NCI-H187 (cell line): ENCODE measurements around the gene TMEM30B.
"Not testable (repeated sequence)": the region's sequence is repeated elsewhere in the genome, so short reads cannot be mapped to it uniquely, and the experiment has no call there.

Experiments
- DNase-seq, 2 experiments: peaks; one replicate each; lab custom pipeline; 2025; lab: John Stamatoyannopoulos, UW

TMEM30B gene

DNA sequence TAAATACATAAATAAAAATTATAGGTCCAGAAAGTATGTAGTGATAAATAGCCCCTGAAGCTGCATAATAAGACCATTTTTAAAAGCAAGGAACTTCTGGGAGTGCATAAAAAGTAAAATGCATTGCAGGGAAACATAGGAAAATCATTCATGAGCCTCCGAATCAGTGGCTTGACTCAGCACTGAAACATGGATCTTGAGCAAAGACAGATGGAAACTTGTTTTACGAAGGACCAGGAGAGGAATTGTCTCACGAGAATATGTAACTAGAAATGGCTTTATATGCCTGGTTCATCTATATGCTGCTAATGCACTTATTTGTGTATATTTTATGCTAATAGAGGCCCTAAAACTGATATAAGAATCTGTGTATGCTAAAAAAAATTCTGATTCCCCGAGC, 14.7 kb downstream of the TMEM30B start:
- no peak for DNase-seq

DNA sequence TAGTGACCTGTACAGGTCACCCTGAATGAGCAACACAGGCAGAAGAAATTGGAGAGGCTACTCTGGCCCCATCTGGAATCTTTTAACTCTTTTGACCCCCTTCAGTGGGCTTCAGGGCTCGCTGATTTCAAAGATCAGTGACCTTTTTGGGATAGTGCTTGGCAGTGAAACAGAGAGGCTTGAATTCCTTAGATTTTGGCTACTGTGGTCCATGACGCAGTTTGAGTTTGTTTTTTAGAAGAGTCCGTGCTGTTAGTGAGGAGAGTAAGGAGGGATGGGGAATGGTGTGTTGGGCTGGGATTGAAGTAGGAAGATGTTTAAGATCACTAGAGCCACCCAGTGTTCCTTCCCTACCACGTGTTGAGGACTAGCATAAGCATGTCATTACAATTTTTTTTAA, 16.5 kb downstream of the TMEM30B start:
- no peak for DNase-seq

DNA sequence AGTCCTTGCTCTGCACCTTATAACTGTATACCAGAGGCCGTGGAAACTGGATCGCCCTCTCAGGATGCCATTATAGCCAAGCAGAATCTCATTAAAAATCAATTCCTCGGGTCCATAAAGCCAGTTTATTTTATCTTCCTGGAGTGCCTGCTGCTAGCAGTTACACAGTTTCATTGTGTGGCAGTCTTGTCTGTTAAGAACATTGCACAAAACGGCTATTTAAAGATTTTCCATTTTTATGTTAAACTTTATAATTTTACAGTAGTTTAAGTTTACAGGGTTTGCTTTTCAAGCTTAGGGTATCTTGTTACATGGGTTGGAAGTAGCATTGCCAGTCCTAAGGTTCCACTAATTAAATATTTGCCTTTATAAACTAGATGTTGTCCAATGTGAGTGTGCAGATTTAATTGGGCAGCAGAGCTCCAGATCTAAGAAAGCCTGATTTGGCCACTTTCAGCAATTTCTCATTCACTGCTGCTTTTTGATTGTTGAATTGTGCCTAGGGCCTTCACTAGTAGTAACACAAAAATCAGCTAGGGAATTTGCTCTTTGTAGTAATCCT, 17.0 kb downstream of the TMEM30B start:
- no peak for DNase-seq

DNA sequence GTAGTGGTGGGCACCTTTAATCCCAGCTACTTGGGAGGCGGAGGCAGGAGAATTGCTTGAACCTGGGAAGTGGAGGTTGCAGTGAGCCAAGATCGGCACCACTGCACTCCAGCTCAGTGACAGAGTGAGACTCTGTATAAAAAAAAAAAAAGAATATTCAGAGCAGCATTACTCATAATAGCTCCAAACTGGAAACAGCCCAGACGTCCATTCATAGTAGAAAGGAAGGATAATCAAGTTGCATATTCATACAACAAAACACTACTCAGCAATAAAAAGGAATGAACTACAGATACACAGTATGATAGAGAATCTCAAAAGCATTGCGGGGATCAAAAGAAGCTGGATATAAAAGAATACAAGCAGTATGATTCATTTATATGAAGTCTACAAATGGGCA, 19.1 kb downstream of the TMEM30B start:
- no peak for DNase-seq

DNA sequence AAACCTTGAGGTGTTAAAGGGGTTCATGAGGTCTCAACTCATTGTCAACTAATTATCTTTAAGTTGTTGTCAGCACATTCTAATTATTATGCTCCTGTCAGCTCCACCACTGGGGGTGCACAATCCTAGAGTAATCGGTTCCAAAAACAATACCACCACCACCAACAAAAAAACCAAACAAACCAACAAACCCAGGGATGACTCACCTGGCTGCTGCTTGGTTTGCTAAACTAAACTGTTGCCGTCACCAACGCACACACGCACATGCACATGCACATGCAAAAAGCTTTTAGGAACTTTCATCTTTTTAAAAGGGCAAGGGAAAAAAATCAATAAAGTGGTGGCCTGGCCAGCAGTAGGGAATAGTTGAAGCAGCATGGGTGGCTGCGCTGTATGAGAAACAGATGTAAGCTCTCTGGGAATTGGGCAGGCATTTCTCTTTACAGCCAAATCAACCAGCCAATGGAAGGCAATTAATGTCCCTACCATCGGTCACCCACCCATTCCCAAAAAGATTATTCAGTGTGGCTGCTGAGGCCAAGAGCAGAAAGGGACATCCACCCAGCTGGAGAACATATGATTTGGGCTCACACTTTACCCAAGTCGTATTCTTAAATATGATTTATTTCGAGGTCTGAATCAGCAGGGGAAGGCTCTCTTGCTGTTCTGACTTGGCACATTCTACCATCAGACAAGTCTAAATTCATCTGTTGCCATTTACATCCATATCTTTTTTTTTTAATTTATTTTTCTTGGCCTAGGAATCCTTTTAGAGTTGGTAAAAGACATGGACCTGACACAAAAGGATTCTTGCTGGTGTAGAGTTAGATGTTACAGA, 20.0 kb downstream of the TMEM30B start:
- DNase-seq: peak in 1 of 2 experiments; percentile 49

DNA sequence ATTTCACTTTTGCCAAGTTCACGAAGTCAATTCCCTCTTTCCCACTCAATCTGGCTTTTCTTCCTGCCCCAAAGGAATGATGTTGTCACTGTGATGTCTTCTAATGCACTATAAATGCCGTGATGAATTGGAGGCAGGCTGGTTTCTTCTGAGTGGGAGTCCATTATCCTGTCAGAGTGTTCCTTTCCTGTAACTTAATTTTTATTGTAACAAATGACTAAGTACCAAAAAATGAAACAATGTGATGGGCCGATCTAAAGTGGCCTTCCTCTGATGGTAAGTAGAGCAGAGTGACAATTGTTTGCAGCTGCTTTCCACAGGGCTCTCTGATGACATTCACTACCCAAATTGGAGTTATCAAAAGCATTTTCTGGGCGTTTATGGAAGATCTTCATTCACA, 22.2 kb downstream of the TMEM30B start:
- peak; percentile 50 to 87 for DNase-seq

DNA sequence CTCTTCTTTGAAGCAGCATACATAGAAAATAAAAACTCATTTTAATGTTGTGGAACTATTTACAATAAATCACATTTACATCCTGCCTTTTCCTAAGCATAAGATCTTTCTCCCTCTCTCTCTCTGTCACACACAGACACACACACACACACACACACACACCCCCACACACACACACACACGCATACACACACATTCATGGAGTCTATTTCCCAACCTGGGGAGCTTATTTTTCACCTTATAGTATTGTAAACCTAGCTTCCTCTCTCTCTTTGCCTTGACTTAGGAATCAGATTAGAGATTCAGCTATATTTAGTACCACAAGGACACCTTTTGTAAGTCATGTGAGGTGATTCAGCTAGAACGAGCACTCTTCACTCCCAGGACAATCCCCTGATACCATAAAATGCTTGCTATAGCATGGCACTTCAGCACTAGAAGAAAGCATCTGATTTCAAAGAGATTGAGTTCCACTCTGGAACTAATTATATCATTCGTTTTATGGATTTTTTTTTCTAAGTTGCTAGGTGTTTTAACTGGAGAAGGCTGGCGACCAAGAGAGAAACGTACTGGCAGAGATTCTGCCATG, 23.6 kb downstream of the TMEM30B start:
- peak; percentile 71 to 83 for DNase-seq

DNA sequence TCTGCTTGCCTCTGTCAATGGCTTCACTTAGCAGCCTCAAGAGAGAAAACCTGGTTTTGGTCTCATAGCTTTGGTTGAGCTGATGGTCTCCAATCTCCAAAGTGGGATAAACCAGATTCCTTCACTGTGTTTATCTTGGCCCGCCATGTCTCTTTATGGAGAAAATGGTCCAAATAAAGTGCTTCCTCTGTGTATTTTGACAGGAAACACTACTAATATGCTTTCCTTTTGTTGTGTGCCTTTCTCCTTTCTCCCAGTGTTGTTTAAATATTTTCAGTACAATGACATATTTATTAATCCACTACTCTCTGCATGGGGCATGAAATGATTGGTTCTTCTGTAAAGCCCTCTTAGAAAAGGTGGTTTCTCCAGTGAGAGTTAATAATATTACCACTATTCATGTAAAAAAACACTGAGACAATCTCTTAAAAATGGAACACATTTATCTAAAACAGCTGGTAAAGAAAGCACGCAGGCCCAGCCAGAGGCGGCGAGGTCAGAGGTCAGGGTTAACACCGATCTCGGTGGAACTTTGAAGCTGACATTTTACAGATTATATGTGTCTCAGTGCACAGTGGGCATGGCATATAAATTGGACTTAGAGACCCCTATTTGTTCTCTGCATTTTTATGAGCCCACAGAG, 24.2 kb downstream of the TMEM30B start:
- DNase-seq: no peak

DNA sequence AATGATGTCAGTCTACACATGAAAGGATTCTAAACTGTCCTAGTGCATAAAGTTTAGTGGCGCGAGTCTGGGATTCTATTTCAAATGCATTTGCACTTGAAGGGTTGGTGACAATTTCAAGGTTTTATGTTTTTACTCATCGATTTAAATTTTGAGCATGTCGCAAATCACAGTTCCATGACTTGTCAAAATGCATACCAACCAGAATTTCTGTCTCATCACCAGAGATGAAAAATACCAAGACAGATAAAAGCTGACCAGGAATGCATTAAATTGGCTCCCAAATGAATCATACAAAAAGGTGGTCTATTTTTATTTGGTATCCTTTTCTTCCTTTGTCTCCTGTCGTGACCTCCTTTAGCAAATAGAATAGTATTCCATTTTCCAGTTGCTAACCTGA, 25.2 kb downstream of the TMEM30B start:
- DNase-seq: no peak

DNA sequence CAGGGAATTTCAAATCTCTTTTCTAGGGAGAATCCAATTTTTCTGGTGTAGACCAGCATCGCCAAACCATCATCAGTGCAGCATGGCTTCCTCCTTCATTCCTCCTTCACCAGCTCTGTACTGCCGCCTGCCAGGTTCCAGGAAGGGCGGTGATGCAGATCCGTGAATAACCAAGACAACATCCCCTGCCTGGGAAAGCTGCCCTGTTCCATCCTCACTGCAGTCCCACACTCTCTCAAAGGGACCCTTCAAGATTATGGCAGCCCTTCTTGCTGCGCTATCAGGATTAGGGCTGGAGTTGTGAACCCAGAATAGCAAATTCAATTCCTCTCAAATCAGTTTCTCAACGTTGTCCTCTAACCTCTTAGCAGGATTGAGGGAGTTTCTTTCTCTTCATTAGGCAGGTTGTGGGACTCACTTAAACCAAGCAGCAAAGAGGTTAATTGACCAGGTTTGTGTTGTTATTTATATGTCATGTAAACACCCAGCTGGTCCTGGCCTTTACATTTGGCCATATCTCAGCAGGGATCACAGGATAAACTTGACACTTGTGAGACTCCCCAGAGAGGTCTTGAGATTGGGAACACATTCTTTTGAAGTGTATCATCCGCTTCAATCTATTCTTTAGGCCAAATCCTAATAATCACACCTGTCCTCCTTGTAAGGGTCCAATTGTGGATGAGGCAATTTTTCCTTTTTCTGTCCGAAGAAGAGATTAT, 26.2 kb downstream of the TMEM30B start:
- peak in 1 of 2 experiments; percentile 31 for DNase-seq

DNA sequence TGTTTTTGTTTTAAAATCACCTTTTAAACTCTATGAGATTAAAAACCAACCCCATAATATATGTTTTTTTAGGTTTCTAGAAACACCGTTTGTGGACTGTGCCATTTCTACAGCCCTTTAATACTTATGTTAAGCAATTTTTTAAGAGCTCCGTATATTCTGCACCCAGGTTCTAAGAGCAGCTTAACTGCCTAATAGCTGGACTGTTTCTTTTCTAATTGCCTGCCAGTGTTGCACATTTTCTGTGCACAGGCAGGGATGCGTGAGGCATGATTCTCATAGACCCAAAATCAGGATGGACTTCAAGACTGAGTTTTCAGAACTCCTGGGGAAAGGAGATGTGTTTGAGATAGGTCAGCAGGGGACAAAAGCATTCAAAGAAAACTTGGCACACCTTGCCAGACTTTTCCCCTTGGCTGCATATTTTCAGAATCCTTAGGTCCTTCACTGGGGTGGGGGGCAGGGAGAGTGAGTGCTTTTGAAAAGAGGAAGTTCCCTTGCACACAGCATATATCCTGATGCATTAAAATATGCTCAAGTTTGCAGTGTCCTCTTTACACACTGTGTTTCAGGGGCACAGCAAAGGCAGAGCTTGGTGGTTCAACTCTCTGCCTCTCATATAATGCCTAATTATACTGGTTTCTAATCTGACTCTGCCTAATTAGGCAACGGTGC, 27.9 kb downstream of the TMEM30B start:
- DNase-seq: no peak

DNA sequence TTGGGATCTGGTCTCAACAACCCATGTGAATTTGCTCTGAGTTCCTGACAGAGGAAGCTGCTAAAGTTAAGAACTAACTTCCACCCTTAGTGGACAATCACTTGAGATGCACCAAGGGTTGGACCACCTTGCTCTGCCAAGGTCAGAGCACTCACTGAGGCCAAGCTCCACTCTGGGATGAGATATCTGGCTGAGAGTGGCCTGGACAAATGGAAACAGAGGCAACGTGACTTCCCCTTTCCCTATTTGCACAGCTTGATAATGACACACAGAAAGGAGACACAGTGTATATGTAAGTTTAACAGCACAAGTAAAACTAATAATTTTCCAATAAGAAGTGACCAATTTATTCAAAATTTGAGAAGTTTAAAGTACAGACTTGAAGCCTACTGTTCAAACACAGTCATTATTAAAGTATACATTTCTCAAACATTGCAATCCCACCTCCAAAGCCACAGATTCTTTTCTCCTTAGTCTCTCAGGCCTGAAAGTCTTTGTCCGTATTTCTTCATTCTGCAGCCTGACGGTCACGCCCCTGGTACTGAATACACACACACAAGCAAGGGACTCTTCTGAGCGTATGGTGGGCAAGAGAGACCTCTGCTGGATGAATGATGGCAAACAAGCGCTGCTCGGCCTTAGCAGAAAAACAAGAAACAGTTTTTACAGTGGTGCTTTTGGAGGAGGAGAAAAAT, 28.6 kb downstream of the TMEM30B start:
- peak; percentile 81 to 86 for DNase-seq

DNA sequence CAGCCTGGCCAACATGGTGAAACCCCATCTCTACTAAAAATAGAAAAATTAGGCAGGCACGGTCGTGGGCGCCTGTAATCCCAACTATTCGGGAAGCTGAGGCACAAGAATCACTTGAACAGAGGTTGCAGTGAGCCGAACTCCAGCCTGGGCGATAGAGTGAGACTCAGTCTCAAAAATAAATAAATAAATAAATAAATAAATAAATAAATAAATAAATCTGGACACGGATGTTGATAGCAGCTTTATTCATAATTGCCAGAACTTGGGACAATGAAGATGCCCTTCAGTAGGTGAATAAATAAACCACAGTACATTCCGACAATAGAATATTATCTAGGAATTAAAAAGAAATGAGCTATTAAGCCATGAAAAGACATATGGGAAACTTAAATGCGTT, 31.1 kb downstream of the TMEM30B start:
- no peak for DNase-seq

DNA sequence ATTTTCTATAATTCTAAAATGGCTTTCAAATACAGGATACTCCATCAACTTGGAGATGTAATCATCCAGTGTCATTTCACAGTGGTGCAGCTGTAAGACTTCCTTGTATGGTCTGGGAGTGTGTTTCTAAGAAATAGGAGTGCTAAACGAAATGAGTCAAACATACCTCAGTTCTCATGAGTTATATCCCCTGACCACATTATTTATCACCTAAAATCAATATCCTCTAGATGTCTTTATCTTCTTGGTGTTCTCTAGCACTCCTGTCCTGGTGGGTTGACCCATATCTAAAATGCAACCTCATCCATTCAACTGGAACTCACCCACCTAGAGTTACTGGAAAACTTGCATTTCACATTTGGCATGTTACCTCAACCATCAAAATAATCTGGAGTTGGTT, 33.2 kb downstream of the TMEM30B start:
- no peak for DNase-seq

DNA sequence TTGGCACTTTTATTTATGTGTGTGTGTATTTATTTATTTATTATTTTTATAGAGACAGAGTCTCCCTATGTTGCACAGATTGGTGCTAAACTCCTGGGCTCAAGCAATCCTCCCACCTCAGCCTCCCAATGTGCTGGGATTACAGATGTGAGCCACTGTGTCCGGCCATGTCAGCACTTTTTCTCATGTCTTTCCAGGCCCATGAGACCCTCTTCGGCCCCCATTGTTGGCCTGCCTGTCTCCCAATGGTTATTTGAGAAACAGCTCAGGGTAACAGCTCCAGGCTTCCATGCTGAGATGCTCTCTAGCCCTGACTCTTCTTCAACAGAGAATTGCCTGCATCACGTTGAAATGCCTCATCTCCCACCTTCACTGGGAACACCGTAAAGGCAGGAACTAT, 34.4 kb downstream of the TMEM30B start:
- no peak for DNase-seq

DNA sequence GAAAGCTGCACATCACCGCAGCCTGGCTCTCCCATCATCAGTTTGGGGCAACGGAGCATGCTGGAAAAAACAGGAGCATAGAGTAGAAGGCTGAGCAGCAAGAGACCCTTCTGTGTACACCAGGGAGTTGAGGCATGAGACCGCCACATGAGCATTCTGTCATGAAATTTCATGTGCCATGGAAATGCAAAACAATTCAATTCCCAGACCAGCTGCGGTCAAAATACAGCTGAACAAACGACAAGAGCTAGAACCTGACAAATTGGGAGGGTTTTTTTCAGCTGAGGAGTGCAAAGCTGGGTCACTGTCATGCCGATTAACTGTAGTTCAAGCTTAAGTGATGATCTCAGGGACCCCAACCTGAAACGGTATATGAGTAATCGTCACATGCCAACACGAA, 37.1 kb downstream of the TMEM30B start:
- DNase-seq: no peak

DNA sequence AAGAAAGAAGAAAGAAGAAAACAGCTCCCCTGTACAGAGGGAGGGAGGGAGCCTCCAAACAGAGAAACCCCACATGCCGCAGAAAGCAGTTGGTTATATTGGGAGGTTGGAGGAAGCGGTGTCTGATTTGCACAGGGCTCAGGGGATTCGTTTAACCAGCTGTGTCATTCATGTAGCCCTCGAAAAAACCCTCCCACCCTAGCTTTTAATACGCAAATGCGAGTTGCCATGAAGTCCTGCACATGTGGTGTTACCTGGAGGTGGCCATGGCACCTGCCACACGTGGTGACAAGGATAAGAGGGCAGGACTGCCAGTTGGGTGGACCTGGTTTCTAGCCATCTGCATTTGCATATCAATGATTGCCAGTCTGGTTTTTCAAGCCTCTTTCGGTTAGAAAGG, 40.9 kb downstream of the TMEM30B start:
- DNase-seq: no peak

DNA sequence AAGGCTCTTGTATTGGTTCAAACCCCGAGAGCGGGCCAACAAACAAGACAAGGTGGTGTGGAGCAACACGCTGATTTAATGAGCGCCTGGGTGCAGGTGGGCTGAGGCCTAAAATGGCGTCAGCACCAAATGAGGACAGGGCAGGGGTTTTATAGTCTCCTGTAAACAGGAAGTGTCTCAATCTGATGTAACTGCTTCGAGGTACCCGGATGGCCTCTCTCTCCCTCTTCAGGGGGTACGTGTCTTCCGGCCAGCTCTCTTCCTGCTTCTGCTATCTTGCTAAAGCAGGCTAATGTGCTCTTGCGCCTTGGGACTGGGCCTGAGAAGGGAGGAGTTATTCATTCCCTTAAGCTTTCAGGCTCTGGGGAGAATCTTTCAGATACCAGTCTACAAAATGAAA, 41.9 kb downstream of the TMEM30B start:
- DNase-seq: not testable (repeated sequence)

DNA sequence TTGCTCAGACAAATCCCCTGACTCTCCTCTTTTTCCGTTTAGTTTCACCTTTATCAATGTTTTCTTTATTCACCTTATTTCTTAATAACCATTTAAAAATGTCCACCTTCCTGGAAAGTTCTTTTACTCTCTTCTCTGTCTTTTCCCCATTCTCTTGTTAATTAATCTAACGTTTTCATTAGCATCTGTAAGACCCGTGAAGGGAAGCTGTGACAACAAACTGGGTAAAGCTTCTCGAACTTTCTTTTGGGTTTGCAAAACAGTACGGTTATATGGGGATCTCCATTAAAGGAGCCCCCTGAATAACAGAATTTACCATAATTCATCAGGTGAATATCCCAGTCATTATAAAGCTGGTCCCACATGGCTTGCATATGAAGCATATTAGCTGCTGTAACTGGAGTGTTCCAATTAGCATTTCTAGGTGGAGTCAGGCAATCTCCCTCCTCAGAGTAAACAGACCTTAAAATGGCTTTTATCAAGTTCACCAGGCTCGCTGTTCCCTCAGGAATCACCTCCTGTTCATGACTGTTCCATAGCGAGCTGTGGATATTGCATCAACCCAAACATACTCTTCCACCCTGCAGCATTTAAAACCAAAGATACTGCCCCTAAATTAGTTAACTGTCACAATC, 42.4 kb downstream of the TMEM30B start:
- peak; percentile 28 to 60 for DNase-seq

DNA sequence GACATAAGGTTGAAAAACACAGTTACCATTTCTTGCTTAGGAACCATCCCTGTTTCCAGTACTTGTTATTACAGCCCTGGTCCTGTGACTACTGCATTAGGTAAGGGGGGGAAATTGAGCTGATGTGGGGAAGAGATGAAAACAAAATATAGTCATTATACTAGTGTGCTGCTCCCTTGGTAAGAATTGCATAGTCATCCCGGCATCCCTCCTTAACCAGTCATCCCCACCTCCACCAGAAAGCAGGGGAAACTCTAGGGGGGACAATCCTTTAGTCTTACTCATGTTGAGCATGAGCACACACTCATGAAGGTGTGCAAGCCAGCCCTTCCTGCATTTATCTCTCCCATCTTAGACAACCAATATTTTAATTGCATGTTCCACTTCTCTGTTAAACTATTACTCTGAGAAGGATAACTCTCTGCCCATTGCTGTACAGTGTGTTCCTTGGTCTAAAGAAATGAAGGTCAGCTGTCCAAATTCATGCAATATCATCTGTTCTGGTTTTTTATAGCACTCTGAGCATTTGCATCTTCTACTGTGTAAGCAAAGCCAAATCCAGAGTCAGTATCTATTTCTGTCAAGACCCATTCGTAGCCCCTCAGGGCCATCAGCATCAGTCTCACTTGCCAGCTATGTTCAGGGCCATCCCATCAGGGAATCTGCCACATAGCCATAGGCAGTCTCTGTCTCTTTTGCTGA, 46.8 kb downstream of the TMEM30B start:
- DNase-seq: no peak
